Measurements from ENCODE around the gene FIS1. TPM values are rescaled to one million over a fixed set of nuclear protein-coding genes. Genes with fewer than 3 reads are reported as not detected.
A peak's percentile ranks its signal among the peaks of the same experiment; 100 is the strongest.
"Not testable (repeated sequence)": the region's sequence is repeated elsewhere in the genome, so short reads cannot be mapped to it uniquely, and the experiment has no call there.

Gene FIS1
- total RNA-seq, 1 donor from 2014 or later, result 142 TPM

DNA sequence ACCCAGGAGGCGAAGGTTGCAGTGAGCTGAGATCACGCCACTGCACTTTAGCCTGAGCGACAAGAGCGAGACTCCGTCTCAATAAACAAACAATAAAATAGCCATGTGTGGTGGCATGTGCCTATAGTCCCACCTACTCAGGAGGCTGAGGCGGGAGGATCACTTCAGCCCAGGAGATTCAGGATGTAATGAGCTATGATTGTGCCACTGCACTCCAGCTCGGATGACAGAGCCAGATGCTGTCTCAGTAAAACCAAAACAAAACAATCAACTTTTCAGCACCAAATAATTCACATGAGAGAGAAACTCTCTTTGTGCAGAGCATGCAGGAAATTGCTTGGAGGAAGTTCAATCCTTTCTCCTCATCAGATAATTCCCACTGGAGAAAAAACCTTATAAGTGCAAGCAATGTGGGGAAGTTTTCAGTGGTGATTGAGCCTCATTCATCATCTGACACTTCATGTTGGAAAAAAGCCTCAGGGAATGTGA, 13.4 kb upstream of the FIS1 start:
- H3K4me1 Mint-ChIP-seq (ENCODE audit: unreplicated experiment), result no peaks in the 10 kb centered on the region
- H3K27me3 Mint-ChIP-seq (ENCODE audit: unreplicated experiment), result peaks cover 15% of the 10 kb centered on the region
- no peaks in the 10 kb centered on the region for H3K9me3 Mint-ChIP-seq (ENCODE audit: unreplicated experiment)
- no peak overlapping the region for H3K27ac Mint-ChIP-seq (ENCODE audit: unreplicated experiment)
- TF ChIP-seq, protein P1, sequence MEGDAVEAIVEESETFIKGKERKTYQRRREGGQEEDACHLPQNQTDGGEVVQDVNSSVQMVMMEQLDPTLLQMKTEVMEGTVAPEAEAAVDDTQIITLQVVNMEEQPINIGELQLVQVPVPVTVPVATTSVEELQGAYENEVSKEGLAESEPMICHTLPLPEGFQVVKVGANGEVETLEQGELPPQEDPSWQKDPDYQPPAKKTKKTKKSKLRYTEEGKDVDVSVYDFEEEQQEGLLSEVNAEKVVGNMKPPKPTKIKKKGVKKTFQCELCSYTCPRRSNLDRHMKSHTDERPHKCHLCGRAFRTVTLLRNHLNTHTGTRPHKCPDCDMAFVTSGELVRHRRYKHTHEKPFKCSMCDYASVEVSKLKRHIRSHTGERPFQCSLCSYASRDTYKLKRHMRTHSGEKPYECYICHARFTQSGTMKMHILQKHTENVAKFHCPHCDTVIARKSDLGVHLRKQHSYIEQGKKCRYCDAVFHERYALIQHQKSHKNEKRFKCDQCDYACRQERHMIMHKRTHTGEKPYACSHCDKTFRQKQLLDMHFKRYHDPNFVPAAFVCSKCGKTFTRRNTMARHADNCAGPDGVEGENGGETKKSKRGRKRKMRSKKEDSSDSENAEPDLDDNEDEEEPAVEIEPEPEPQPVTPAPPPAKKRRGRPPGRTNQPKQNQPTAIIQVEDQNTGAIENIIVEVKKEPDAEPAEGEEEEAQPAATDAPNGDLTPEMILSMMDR (IDR thresholded peaks at IDR 0.05), result no peak
- no peak for DNase-seq (ENCODE audit: extremely low spot score, unreplicated experiment)
- H3K36me3 Mint-ChIP-seq (ENCODE audit: unreplicated experiment), result no peaks in the 10 kb centered on the region
- H3K4me3 Mint-ChIP-seq (ENCODE audit: unreplicated experiment), result no peak overlapping the region

DNA sequence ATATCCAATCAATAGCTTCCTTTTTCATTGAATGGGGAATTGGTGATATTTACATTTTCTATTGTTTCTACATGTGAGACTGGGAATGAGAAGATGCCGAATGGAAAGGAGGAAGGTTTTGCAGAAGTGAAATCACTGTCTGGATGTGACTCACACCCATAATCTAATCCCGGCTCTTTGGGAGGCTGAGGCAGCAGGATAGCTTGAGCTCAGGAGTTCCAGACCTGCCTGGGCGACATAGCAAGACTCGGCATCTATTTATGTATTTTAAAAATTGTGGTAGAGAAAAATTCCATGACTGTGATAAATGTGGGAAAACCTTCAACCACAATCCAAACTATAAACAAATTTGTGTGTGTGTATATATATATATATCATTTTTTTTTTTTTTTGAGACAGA, 10.9 kb upstream of the FIS1 start:
- Mint-ChIP-seq H3K36me3 (ENCODE audit: unreplicated experiment) (peaks cover 2% of the 10 kb centered on the region), H3K27me3 (ENCODE audit: unreplicated experiment) (peaks cover 15% of the 10 kb centered on the region), H3K4me3 (ENCODE audit: unreplicated experiment) (no peak overlapping the region), H3K27ac (ENCODE audit: unreplicated experiment) (no peak overlapping the region), H3K4me1 (ENCODE audit: unreplicated experiment) (peaks cover 16% of the 10 kb centered on the region), H3K9me3 (ENCODE audit: unreplicated experiment) (no peaks in the 10 kb centered on the region)
- TF ChIP-seq, protein P1 (IDR thresholded peaks at IDR 0.05), result no peak
- no peak for DNase-seq (ENCODE audit: extremely low spot score, unreplicated experiment)

DNA sequence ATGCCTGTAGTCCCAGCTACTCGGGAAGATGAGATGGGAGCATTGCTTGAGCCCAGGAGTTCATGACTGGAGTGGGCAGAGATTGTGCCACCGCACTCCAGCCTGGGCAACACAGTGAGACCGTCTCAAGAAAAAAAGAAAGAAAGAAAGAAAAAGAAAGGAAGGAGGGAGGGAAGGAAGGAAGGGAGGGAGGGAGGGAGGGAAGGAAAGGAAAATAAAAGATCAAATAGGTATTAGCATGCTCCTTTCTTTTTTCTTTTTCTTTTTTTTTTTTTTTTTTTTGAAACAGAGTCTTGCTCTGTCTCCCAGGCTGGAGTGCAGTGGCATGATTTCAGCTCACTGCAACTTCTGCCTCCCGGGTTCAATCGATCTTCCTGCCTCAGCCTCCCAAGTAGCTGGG, 8.3 kb upstream of the FIS1 start:
- not testable (repeated sequence) for DNase-seq (ENCODE audit: extremely low spot score, unreplicated experiment); H3K9me3 Mint-ChIP-seq (ENCODE audit: unreplicated experiment); H3K4me3 Mint-ChIP-seq (ENCODE audit: unreplicated experiment); H3K36me3 Mint-ChIP-seq (ENCODE audit: unreplicated experiment)
- peaks cover 25% of the 10 kb centered on the region for H3K4me1 Mint-ChIP-seq (ENCODE audit: unreplicated experiment)
- peak overlapping the region; percentile 94 for H3K27ac Mint-ChIP-seq (ENCODE audit: unreplicated experiment)
- peaks cover 15% of the 10 kb centered on the region for H3K27me3 Mint-ChIP-seq (ENCODE audit: unreplicated experiment)

DNA sequence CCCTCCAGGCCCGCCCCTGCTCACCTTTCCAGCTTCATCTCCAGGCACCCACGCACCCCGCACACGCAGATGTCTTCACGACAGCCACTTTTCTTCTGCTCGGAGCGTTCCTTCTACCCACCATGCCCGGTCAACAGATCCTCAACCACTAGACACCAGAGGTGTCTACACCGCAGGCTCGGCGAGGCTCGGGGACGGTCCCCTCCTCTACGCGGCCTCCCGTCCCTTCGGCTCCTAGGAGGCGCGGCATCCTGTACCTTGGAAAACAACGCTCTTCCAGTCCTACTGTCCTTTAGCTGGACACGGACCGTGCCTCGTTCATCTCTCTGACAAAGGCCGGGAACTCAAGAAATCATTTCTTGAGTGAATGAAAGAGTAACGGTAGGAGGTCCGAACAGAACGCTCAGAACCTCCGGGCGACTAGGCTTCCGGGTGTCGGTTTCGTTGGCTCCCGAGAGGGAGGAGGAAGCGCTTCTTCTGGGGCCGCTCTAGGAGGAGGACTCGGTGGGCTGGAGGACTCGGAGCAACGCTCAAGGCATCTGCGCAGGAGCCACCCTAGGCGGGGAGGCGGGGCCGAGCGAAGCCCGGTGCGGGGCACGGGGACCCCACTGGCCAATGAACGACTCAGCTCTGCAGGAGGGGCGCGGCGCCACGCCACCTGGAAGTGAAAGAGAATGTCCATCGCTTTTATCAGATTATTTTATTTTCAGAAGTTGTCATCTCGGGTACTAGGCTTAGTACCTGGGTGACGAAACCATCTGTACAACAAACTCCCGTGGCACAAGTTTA, 7.2 kb upstream of the FIS1 start:
- TF ChIP-seq, protein P1 (IDR thresholded peaks at IDR 0.05), result no peak
- peak overlapping the region; percentile 97 for H3K4me3 Mint-ChIP-seq (ENCODE audit: unreplicated experiment)

DNA sequence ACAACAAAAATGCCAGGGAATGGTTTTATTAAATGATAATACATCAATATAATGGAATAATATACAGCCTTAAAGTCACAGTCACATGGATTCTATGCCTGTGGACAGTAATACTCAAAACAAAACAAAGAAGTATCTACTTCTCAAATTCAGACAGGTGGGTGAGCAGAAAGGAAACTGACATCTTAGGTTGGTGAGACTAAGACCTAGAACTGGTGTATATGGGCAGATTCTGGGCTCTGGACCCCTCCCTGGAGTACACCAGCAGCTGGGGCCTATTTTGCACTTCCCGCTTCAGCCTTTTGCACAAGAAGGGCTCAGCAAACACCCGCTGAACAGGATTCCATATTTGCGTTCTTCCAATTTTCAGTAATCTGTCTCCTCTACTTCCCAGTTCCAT, 5.4 kb upstream of the FIS1 start:
- no peak overlapping the region for H3K27ac Mint-ChIP-seq (ENCODE audit: unreplicated experiment)

More for the DNA sequence above, 7.2 kb upstream of the FIS1 start:
- H3K27ac Mint-ChIP-seq (ENCODE audit: unreplicated experiment), result peak overlapping the region; percentile 94
- H3K36me3 Mint-ChIP-seq (ENCODE audit: unreplicated experiment), result peaks cover 9% of the 10 kb centered on the region
- H3K27me3 Mint-ChIP-seq (ENCODE audit: unreplicated experiment), result peaks cover 15% of the 10 kb centered on the region
- H3K9me3 Mint-ChIP-seq (ENCODE audit: unreplicated experiment), result no peaks in the 10 kb centered on the region
- H3K4me1 Mint-ChIP-seq (ENCODE audit: unreplicated experiment), result peaks cover 25% of the 10 kb centered on the region
- peak; percentile 99 for DNase-seq (ENCODE audit: extremely low spot score, unreplicated experiment)

More for the DNA sequence above, 5.4 kb upstream of the FIS1 start:
- TF ChIP-seq, protein P1 (IDR thresholded peaks at IDR 0.05), result no peak
- peak overlapping the region; percentile 97 for H3K4me3 Mint-ChIP-seq (ENCODE audit: unreplicated experiment)
- H3K4me1 Mint-ChIP-seq (ENCODE audit: unreplicated experiment), result peaks cover 28% of the 10 kb centered on the region
- no peak for DNase-seq (ENCODE audit: extremely low spot score, unreplicated experiment)
- H3K9me3 Mint-ChIP-seq (ENCODE audit: unreplicated experiment), result no peaks in the 10 kb centered on the region
- H3K27me3 Mint-ChIP-seq (ENCODE audit: unreplicated experiment), result peaks cover 6% of the 10 kb centered on the region
- H3K36me3 Mint-ChIP-seq (ENCODE audit: unreplicated experiment), result peaks cover 9% of the 10 kb centered on the region

All from osteocyte (in vitro differentiated cells).